Mesothelial cell of epicardium (in vitro differentiated cells): ENCODE results near the gene PIK3AP1. TPM values are rescaled to one million over a fixed set of nuclear protein-coding genes. Genes with fewer than 3 reads are reported as not detected.

Source experiments
- DNase-seq, 2 experiments: peaks; one replicate each; pipeline ENCODE4 v3.0.0; 2021; ENCODE audit warnings: low spot score in 2 of 2; ENCODE audit not compliant: unreplicated experiment in 2 of 2
- H3K27ac Mint-ChIP-seq: 2 replicates; pipeline ENCODE4 v1.8.0; 2021; ENCODE audit warnings: mixed read lengths
- H3K27me3 Mint-ChIP-seq: 2 replicates; pipeline ENCODE4 v1.8.0; 2021; ENCODE audit warnings: low read depth, mixed read lengths
- H3K36me3 Mint-ChIP-seq: 2 replicates; pipeline ENCODE4 v1.8.0; 2021; ENCODE audit warnings: mixed read lengths
- H3K4me1 Mint-ChIP-seq: 2 replicates; pipeline ENCODE4 v1.8.0; 2021; ENCODE audit warnings: mixed read lengths
- H3K4me3 Mint-ChIP-seq: 2 replicates; pipeline ENCODE4 v1.8.0; 2021; ENCODE audit warnings: mild to moderate bottlenecking, moderate library complexity, mixed read lengths
- H3K9me3 Mint-ChIP-seq: 2 replicates; pipeline ENCODE4 v1.8.0; 2021; ENCODE audit warnings: mixed read lengths
- CTCF ChIP-seq: fragments of 200-600 bp; sonication (generic); IDR thresholded peaks from one replicate; pipeline ENCODE4 v1.5.0; 2021; ENCODE audit warnings: antibody characterized with exemption; ENCODE audit not compliant: unreplicated experiment
- total RNA-seq: library from RNA; stranded (reverse); gene quantifications from 3 replicates; pipeline ENCODE4 v1.2.1, GENCODE V29; 2021

PIK3AP1 gene
- total RNA-seq, 1 donor from 2014 or later = 0.36 TPM

GRCh38 chr10:96598846-96599245 lies 121.5 kb downstream of the PIK3AP1 start:
- Mint-ChIP-seq H3K27me3 (peaks cover 7% of the 10 kb centered on the region), H3K9me3 (no peaks in the 10 kb centered on the region), H3K27ac (no peak overlapping the region), H3K4me3 (no peak overlapping the region), H3K4me1 (no peaks in the 10 kb centered on the region), H3K36me3 (no peaks in the 10 kb centered on the region)
- DNase-seq = no peak
- TF ChIP-seq CTCF = no peak

GRCh38 chr10:96596422-96597407 lies 123.6 kb downstream of the PIK3AP1 start:
- TF ChIP-seq CTCF = no peak
- no peaks in the 10 kb centered on the region for H3K9me3 Mint-ChIP-seq
- no peak overlapping the region for H3K27ac Mint-ChIP-seq
- no peak for DNase-seq
- no peaks in the 10 kb centered on the region for H3K36me3 Mint-ChIP-seq
- no peak overlapping the region for H3K4me3 Mint-ChIP-seq
- no peaks in the 10 kb centered on the region for H3K4me1 Mint-ChIP-seq
- peaks cover 9% of the 10 kb centered on the region for H3K27me3 Mint-ChIP-seq

- no peaks in the 10 kb centered on the region for H3K9me3 Mint-ChIP-seq
- no peaks in the 10 kb centered on the region for H3K4me1 Mint-ChIP-seq
- H3K27ac Mint-ChIP-seq = no peak overlapping the region
- TF ChIP-seq CTCF = no peak
- no peak overlapping the region for H3K4me3 Mint-ChIP-seq
- H3K27me3 Mint-ChIP-seq = peaks cover 11% of the 10 kb centered on the region
- no peak for DNase-seq
- no peaks in the 10 kb centered on the region for H3K36me3 Mint-ChIP-seq
These were observed 124.6 kb downstream of the PIK3AP1 start for GRCh38 chr10:96595741-96596140.

- Mint-ChIP-seq H3K4me3 (no peak overlapping the region), H3K9me3 (no peaks in the 10 kb centered on the region), H3K27ac (no peak overlapping the region), H3K36me3 (no peaks in the 10 kb centered on the region), H3K27me3 (peaks cover 11% of the 10 kb centered on the region), H3K4me1 (peaks cover 6% of the 10 kb centered on the region)
- TF ChIP-seq CTCF = no peak
- DNase-seq = no peak
These were observed 128.4 kb downstream of the PIK3AP1 start for GRCh38 chr10:96591946-96592345.

- peaks cover 6% of the 10 kb centered on the region for H3K27me3 Mint-ChIP-seq
- H3K4me1 Mint-ChIP-seq = peaks cover 22% of the 10 kb centered on the region
- DNase-seq = no peak
- no peaks in the 10 kb centered on the region for H3K9me3 Mint-ChIP-seq
- H3K36me3 Mint-ChIP-seq = no peaks in the 10 kb centered on the region
- no peak overlapping the region for H3K4me3 Mint-ChIP-seq
- no peak for TF ChIP-seq CTCF
- H3K27ac Mint-ChIP-seq = no peak overlapping the region
These were observed 131.5 kb downstream of the PIK3AP1 start for GRCh38 chr10:96588616-96589419.
